H9 (cell line): ENCODE results near the gene NHSL2. TPM values are rescaled to one million over a fixed set of nuclear protein-coding genes. Genes with fewer than 3 reads are reported as not detected.

ENCODE experiments used
- DNase-seq: peaks from one replicate; pipeline ENCODE4 v3.0.0-alpha.2; 2017
- H2AFZ ChIP-seq: one replicate; pipeline ENCODE4 v1.6.1; 2013; ENCODE audit warnings: mild to moderate bottlenecking, low read length, control low read depth, moderate library complexity
- H2AK5ac ChIP-seq: 2 replicates; pipeline ENCODE4 v1.6.1; 2013; ENCODE audit warnings: low read length, control low read depth, mixed read lengths; ENCODE audit not compliant: insufficient read length
- H2BK120ac ChIP-seq: one replicate; pipeline ENCODE4 v1.6.1; 2013; ENCODE audit warnings: low read depth, mild to moderate bottlenecking, low read length, control low read depth, inconsistent platforms; ENCODE audit not compliant: poor library complexity, severe bottlenecking
- H2BK12ac ChIP-seq: 2 replicates; pipeline ENCODE4 v1.6.1; 2013; ENCODE audit warnings: low read length, control low read depth, mixed read lengths, low read depth; ENCODE audit not compliant: insufficient read length
- H2BK15ac ChIP-seq: 2 replicates; pipeline ENCODE4 v1.6.1; 2013; ENCODE audit warnings: low read depth, low read length, control low read depth
- H2BK20ac ChIP-seq: one replicate; pipeline ENCODE4 v1.6.1; 2013; ENCODE audit warnings: low read depth, mild to moderate bottlenecking, low read length, control low read depth, inconsistent platforms; ENCODE audit not compliant: poor library complexity, severe bottlenecking
- H2BK5ac ChIP-seq: 2 replicates; pipeline ENCODE4 v1.6.1; 2013; ENCODE audit warnings: low read length, control low read depth, mixed read lengths; ENCODE audit not compliant: insufficient read length
- H3K14ac ChIP-seq: 2 replicates; pipeline ENCODE4 v1.6.1; 2013; ENCODE audit warnings: low read length, control low read depth; ENCODE audit not compliant: insufficient read depth
- H3K18ac ChIP-seq: 2 replicates; pipeline ENCODE4 v1.6.1; 2013; ENCODE audit warnings: low read depth, mild to moderate bottlenecking, mixed read lengths, low read length, control low read depth; ENCODE audit not compliant: insufficient read length
- H3K23ac ChIP-seq: 2 replicates; pipeline ENCODE4 v1.6.1; 2013; ENCODE audit warnings: low read length, control low read depth, mixed read lengths, low read depth; ENCODE audit not compliant: insufficient read length
- H3K23me2 ChIP-seq: 2 replicates; pipeline ENCODE4 v1.6.1; 2013; ENCODE audit warnings: low read depth, mild to moderate bottlenecking, mixed read lengths, low read length, control low read depth; ENCODE audit not compliant: insufficient read length, poor library complexity, severe bottlenecking
- H3K27ac ChIP-seq: 2 replicates; pipeline ENCODE4 v1.5.1; 2013; ENCODE audit warnings: low read length, control low read depth, mixed read lengths, low read depth; ENCODE audit not compliant: insufficient read length
- H3K27me3 ChIP-seq: 2 replicates; pipeline ENCODE4 v1.6.1; 2013; ENCODE audit warnings: low read length, control low read depth, inconsistent platforms; ENCODE audit not compliant: insufficient read depth
- H3K4ac ChIP-seq: 2 replicates; pipeline ENCODE4 v1.6.1; 2013; ENCODE audit warnings: low read depth, mild to moderate bottlenecking, control low read depth, inconsistent platforms, low read length, moderate library complexity
- H3K4me1 ChIP-seq: 2 replicates; pipeline ENCODE4 v1.6.1; 2013; ENCODE audit warnings: low read length, control low read depth, inconsistent platforms; ENCODE audit not compliant: insufficient read depth
- H3K4me2 ChIP-seq: 2 replicates; pipeline ENCODE4 v1.6.1; 2013; ENCODE audit warnings: low read length, control low read depth, mixed read lengths; ENCODE audit not compliant: insufficient read length, insufficient read depth
- H3K56ac ChIP-seq: 2 replicates; pipeline ENCODE4 v1.6.1; 2013; ENCODE audit warnings: low read depth, mild to moderate bottlenecking, mixed read lengths, low read length, control low read depth; ENCODE audit not compliant: insufficient read length
- H3K79me1 ChIP-seq: 2 replicates; pipeline ENCODE4 v1.6.1; 2013; ENCODE audit warnings: low read depth, mild to moderate bottlenecking, moderate library complexity, low read length, control low read depth, inconsistent platforms; ENCODE audit not compliant: insufficient read depth, poor library complexity, severe bottlenecking
- H3K79me2 ChIP-seq: 2 replicates; pipeline ENCODE4 v1.6.1; 2013; ENCODE audit warnings: low read length, control low read depth, inconsistent platforms; ENCODE audit not compliant: insufficient read depth
- H3K9ac ChIP-seq: 2 replicates; pipeline ENCODE4 v1.6.1; 2013; ENCODE audit warnings: low read length, control low read depth, mixed read lengths; ENCODE audit not compliant: insufficient read length; ENCODE audit errors: extremely low read depth
- H3K9me3 ChIP-seq: one replicate; pipeline ENCODE4 v1.6.1; 2013; ENCODE audit warnings: low read depth, low read length, inconsistent platforms; ENCODE audit not compliant: control insufficient read depth
- H3T11ph ChIP-seq: one replicate; pipeline ENCODE4 v1.6.1; 2013; ENCODE audit warnings: mild to moderate bottlenecking, low read length, control low read depth, inconsistent platforms
- H4K20me1 ChIP-seq: one replicate; pipeline ENCODE4 v1.6.1; 2013; ENCODE audit not compliant: control insufficient read depth, insufficient read length, insufficient read depth
- H4K5ac ChIP-seq: 2 replicates; pipeline ENCODE4 v1.6.1; 2013; ENCODE audit warnings: low read depth, mild to moderate bottlenecking, mixed read lengths, low read length, control low read depth; ENCODE audit not compliant: insufficient read length
- H4K8ac ChIP-seq: replicated peaks from 2 replicates; pipeline ENCODE4 v1.6.1; 2013; ENCODE audit warnings: low read length, control low read depth, mixed read lengths, low read depth; ENCODE audit not compliant: insufficient read length
- H4K91ac ChIP-seq: 2 replicates; pipeline ENCODE4 v1.6.1; 2013; ENCODE audit warnings: low read depth, mild to moderate bottlenecking, moderate library complexity, mixed read lengths, low read length, control low read depth; ENCODE audit not compliant: insufficient read length
- H3K27ac Mint-ChIP-seq, 3 experiments: 2 replicates in 2 of 3; 3 replicates in 1 of 3; pipeline ENCODE4 v1.8.0; 2020 to 2021; ENCODE audit warnings: mixed read lengths in 3 of 3, mild to moderate bottlenecking in 1 of 3, moderate library complexity in 1 of 3
- H3K27me3 Mint-ChIP-seq: 2 replicates; pipeline ENCODE4 v1.8.0; 2021; ENCODE audit warnings: low read depth, mild to moderate bottlenecking, moderate library complexity, mixed read lengths
- H3K36me3 Mint-ChIP-seq, 3 experiments: 2 replicates in 2 of 3; 3 replicates in 1 of 3; pipeline ENCODE4 v1.8.0; 2020 to 2021; ENCODE audit warnings: low read depth in 3 of 3, mixed read lengths in 3 of 3; ENCODE audit not compliant: insufficient read depth in 1 of 3
- H3K4me1 Mint-ChIP-seq, 2 experiments: 2 replicates each; pipeline ENCODE4 v1.8.0; 2020; ENCODE audit warnings: mixed read lengths in 2 of 2
- H3K4me3 Mint-ChIP-seq, 2 experiments: 2 replicates in 1 of 2; 3 replicates in 1 of 2; pipeline ENCODE4 v1.8.0; 2020 to 2021; ENCODE audit warnings: mild to moderate bottlenecking in 2 of 2, mixed read lengths in 2 of 2, moderate library complexity in 1 of 2
- H3K9me3 Mint-ChIP-seq, 2 experiments: 2 replicates in 1 of 2; 3 replicates in 1 of 2; pipeline ENCODE4 v1.8.0; 2020; ENCODE audit warnings: mild to moderate bottlenecking in 2 of 2, mixed read lengths in 2 of 2, moderate library complexity in 1 of 2
- CTCF ChIP-seq: fragments of 200-600 bp; sonication (generic); conservative IDR thresholded peaks from 3 replicates; pipeline ENCODE4 v1.8.0; 2021; ENCODE audit warnings: antibody characterized with exemption, mild to moderate bottlenecking
- WGBS: extraction: QIAGEN DNeasy Blood & Tissue Kit; methylation state at CpG from one replicate; pipeline ENCODE4 v1.1.7; 2013; ENCODE audit warnings: missing lambda C conversion rate, low lambda C conversion rate, mixed read lengths; ENCODE audit not compliant: insufficient read length; ENCODE audit errors: extremely low coverage; 5-methylcytosine and 5-hydroxymethylcytosine counted together
- total RNA-seq: library from RNA; stranded (reverse); gene quantifications from 2 replicates; pipeline ENCODE4 v1.2.1, GENCODE V29; 2021

The NHSL2 gene
- total RNA-seq, 1 experiment from 2014 or later: 6.4 TPM

- Histone ChIP-seq H3K23ac (no peak overlapping the region), H3K79me1 (no peaks in the 10 kb centered on the region), H2AFZ (no peak overlapping the region), H3K27ac (no peak overlapping the region), H3K4me2 (no peak overlapping the region), H3K9ac (no peak overlapping the region), H4K20me1 (no peaks in the 10 kb centered on the region), H2BK12ac (no peak overlapping the region), H2AK5ac (no peak overlapping the region), H3K9me3 (peaks cover 28% of the 10 kb centered on the region), H3T11ph (no peak overlapping the region), H4K8ac (no peak overlapping the region), H2BK20ac (no peak overlapping the region), H3K56ac (no peak overlapping the region), H3K4me1 (no peaks in the 10 kb centered on the region), H3K4ac (no peak overlapping the region), H3K79me2 (no peaks in the 10 kb centered on the region), H3K27me3 (no peaks in the 10 kb centered on the region), H3K14ac (no peak overlapping the region), H4K5ac (no peak overlapping the region), H3K23me2 (no peaks in the 10 kb centered on the region), H2BK15ac (no peak overlapping the region), H2BK5ac (no peak overlapping the region), H2BK120ac (no peak overlapping the region), H4K91ac (no peak overlapping the region), H3K18ac (no peak overlapping the region)
- no peak for TF ChIP-seq CTCF
- Mint-ChIP-seq H3K36me3 (peaks cover 10 to 15% (median 11%) of the 10 kb centered on the region in 3 experiments; a peak in 6 of 7 replicates), H3K4me3 (no peak overlapping the region), H3K9me3 (peaks cover 61 to 66% of the 10 kb centered on the region in 2 experiments), H3K27ac (no peak overlapping the region), H3K27me3 (no peaks in the 10 kb centered on the region; the same call in 1 of the 2 replicates), H3K4me1 (no peaks in the 10 kb centered on the region)
- DNase-seq: no peak
- WGBS: no CpG with 5 or more reads among the region's 2 CpGs
Measured at GRCh38 chrX:72146527-72146926, 235.9 kb downstream of the NHSL2 start.
